HCT116 (cell line): ENCODE measurements around the gene LGALS3. TPM values are rescaled to one million over a fixed set of nuclear protein-coding genes. Genes with fewer than 3 reads are reported as not detected.

ENCODE experiments used
- ATAC-seq: fragments of 200-7000 bp; cut with Tn5 transposase; 2 replicates; pipeline ENCODE4 v1.9.1; 2020; ENCODE audit warnings: mild to moderate bottlenecking, moderate library complexity
- BruUV-seq: library from RNA; stranded (reverse); fragments of 400-500 nt; replicated peaks from 2 replicates; lab custom pipeline; 2021; lab: Mats Ljungman, UMichigan
- CTCF ChIA-PET: fragments of 300-600 bp; sonication (Branson Sonifier 250); formaldehyde crosslinking; loops from one replicate; lab custom pipeline; 2021; ENCODE audit warnings: antibody characterized with exemption; lab: Charles Lee
- POLR2A ChIA-PET: fragments of 300-600, 350-600 bp; sonication (Branson Sonifier 250); formaldehyde crosslinking; loops from one replicate; lab custom pipeline; 2021; ENCODE audit warnings: antibody characterized with exemption; lab: Charles Lee
- RAD21 ChIA-PET, 2 experiments: fragments of 300-600 bp; sonication (Branson Sonifier 250); formaldehyde crosslinking; loops; one replicate each; lab custom pipeline; 2023; ENCODE audit warnings: low total read pairs in 2 of 2; ENCODE audit not compliant: uncharacterized antibody in 2 of 2, unreplicated experiment in 2 of 2, low non-redundant PET in 1 of 2; lab: Charles Lee
- DNase-seq: peaks from one replicate; pipeline ENCODE4 v3.0.0-alpha.2; 2010; ENCODE audit warnings: low read depth, low spot score
- H2AFZ ChIP-seq: fragments of 200-600 bp; shearing (Covaris generic), sonication (generic); 2 replicates; pipeline ENCODE4 v1.6.1; 2017; ENCODE audit warnings: low read depth, mixed run types, mixed read lengths, antibody characterized with exemption, low read length; ENCODE audit not compliant: poor library complexity, severe bottlenecking
- H3K27ac ChIP-seq: 2 replicates; pipeline ENCODE4 v1.5.1; 2012; ENCODE audit warnings: low read depth, low read length
- H3K27me3 ChIP-seq: fragments of 200-600 bp; sonication (generic); 2 replicates; pipeline ENCODE4 v1.6.1; 2016; ENCODE audit warnings: mixed run types, low read length, mixed read lengths; ENCODE audit not compliant: insufficient read depth
- H3K36me3 ChIP-seq, 2 experiments: fragments of 200-500 bp in 1 of 2; fragments of 200-600 bp in 1 of 2; sonication (Bioruptor generic) in 1 of 2; sonication (generic) in 1 of 2; 2 replicates each; pipeline versions ENCODE4 v1.5.1 to v1.6.1; 2014 to 2016; ENCODE audit warnings: low read length in 2 of 2, inconsistent platforms in 1 of 2, mixed read lengths in 1 of 2, mixed run types in 1 of 2; ENCODE audit not compliant: insufficient read depth in 2 of 2, control insufficient read depth in 1 of 2
- H3K4me1 ChIP-seq, 2 experiments: fragments of 200-600 bp in 1 of 2; sonication (generic) in 1 of 2; 2 replicates each; pipeline versions ENCODE4 v1.5.1 to v1.6.1; 2012 to 2017; ENCODE audit warnings: low read length in 2 of 2, inconsistent platforms in 1 of 2, mild to moderate bottlenecking in 1 of 2, mixed read lengths in 1 of 2, mixed run types in 1 of 2, moderate library complexity in 1 of 2; ENCODE audit not compliant: insufficient read depth in 2 of 2, control insufficient read depth in 1 of 2
- H3K4me2 ChIP-seq: fragments of 200-600 bp; sonication (generic); 2 replicates; pipeline ENCODE4 v1.6.1; 2017; ENCODE audit warnings: mixed run types, low read length, mixed read lengths
- H3K4me3 ChIP-seq, 2 experiments: fragments of 200-600 bp in 1 of 2; sonication (generic) in 1 of 2; replicated peaks in 1 of 2; 2 replicates each; pipeline ENCODE4 v1.5.1; 2011 to 2016; ENCODE audit warnings: low read length in 2 of 2, control low read depth in 1 of 2, low read depth in 1 of 2, mild to moderate bottlenecking in 1 of 2, mixed read lengths in 1 of 2, mixed run types in 1 of 2
- H3K79me2 ChIP-seq: fragments of 200-600 bp; sonication (generic); 2 replicates; pipeline ENCODE4 v1.6.1; 2017; ENCODE audit warnings: mild to moderate bottlenecking, mixed run types, low read length, moderate library complexity, mixed read lengths; ENCODE audit not compliant: insufficient read depth
- H3K9ac ChIP-seq: fragments of 200-600 bp; sonication (generic); 2 replicates; pipeline ENCODE4 v1.6.1; 2016; ENCODE audit warnings: low read length, mixed read lengths
- H3K9me2 ChIP-seq: fragments of 200-600 bp; sonication (generic), shearing (Covaris generic); 2 replicates; pipeline ENCODE4 v1.6.1; 2017; ENCODE audit warnings: mixed run types, mild to moderate bottlenecking, moderate library complexity; ENCODE audit not compliant: insufficient read depth
- H3K9me3 ChIP-seq, 2 experiments: fragments of 200-500 bp in 1 of 2; fragments of 200-600 bp in 1 of 2; sonication (Bioruptor generic) in 1 of 2; sonication (generic) in 1 of 2; 2 replicates each; pipeline ENCODE4 v1.6.1; 2014 to 2017; ENCODE audit warnings: low read length in 2 of 2, mixed read lengths in 2 of 2, inconsistent platforms in 1 of 2, low read depth in 1 of 2, mild to moderate bottlenecking in 1 of 2, mixed run types in 1 of 2, moderate library complexity in 1 of 2; ENCODE audit not compliant: control insufficient read depth in 1 of 2, insufficient read depth in 1 of 2
- H4K20me1 ChIP-seq: fragments of 200-600 bp; sonication (generic), shearing (Covaris generic); 2 replicates; pipeline ENCODE4 v1.6.1; 2017; ENCODE audit warnings: mixed run types, mild to moderate bottlenecking, moderate library complexity; ENCODE audit not compliant: insufficient read depth
- CBX3 ChIP-seq: IDR thresholded peaks from 2 replicates; pipeline ENCODE4 v1.6.1; 2012; ENCODE audit warnings: low read depth
- CEBPB ChIP-seq: IDR thresholded peaks from 2 replicates; pipeline ENCODE4 v1.6.1; 2012; ENCODE audit warnings: low read depth
- CTCF ChIP-seq, 3 experiments: fragments of 200-600 bp in 1 of 3; sonication (generic) in 1 of 3; IDR thresholded peaks in 2 of 3; conservative IDR thresholded peaks in 1 of 3; 2 replicates each; pipeline ENCODE4 v1.5.1; 2012 to 2017; ENCODE audit warnings: low read depth in 2 of 3, low read length in 2 of 3, antibody characterized with exemption in 1 of 3, borderline replicate concordance in 1 of 3, control low read depth in 1 of 3, mild to moderate bottlenecking in 1 of 3, mixed read lengths in 1 of 3, mixed run types in 1 of 3, moderate library complexity in 1 of 3; ENCODE audit not compliant: insufficient read depth in 1 of 3
- EZH2 ChIP-seq: fragments of 200-600 bp; sonication (generic); IDR thresholded peaks from 2 replicates; pipeline ENCODE4 v1.6.1; 2017; ENCODE audit warnings: antibody characterized with exemption, mixed run types
- FOSL1 ChIP-seq: IDR thresholded peaks from 2 replicates; pipeline ENCODE4 v1.6.1; 2012; ENCODE audit warnings: low read depth
- JUND ChIP-seq: IDR thresholded peaks from 2 replicates; pipeline ENCODE4 v1.6.1; 2012
- MAX ChIP-seq: IDR thresholded peaks from 2 replicates; pipeline ENCODE4 v1.6.1; 2012
- POLR2A ChIP-seq: IDR thresholded peaks from 2 replicates; pipeline ENCODE4 v1.7.0; 2011; ENCODE audit warnings: borderline replicate concordance; ENCODE audit not compliant: insufficient read depth, insufficient read length; ENCODE audit errors: extremely low read depth
- REST ChIP-seq: IDR thresholded peaks from 2 replicates; pipeline ENCODE4 v1.6.1; 2012; ENCODE audit warnings: low read depth
- SP1 ChIP-seq: IDR thresholded peaks from 2 replicates; pipeline ENCODE4 v1.6.1; 2012; ENCODE audit warnings: low read depth
- SRF ChIP-seq: IDR thresholded peaks from 2 replicates; pipeline ENCODE4 v1.6.1; 2012; ENCODE audit warnings: low read depth
- ZFX ChIP-seq: fragments of 450-650 bp; IDR thresholded peaks from 2 replicates; pipeline ENCODE4 v1.6.1; 2017
- intact Hi-C: fragments of 100-400 bp; cut with micrococcal nuclease; formaldehyde crosslinking; loops from 2 replicates; pipeline ENCODE4 v1.10.0; 2022
- total RNA-seq: library from RNA; stranded (reverse); gene quantifications from one replicate; pipeline ENCODE4 v1.2.1, GENCODE V29; 2021; ENCODE audit not compliant: unreplicated experiment

Gene LGALS3
- total RNA-seq, 1 experiment from 2014 or later = 86.1 TPM

GRCh38 chr14:55103971-55104954 lies 24.8 kb upstream of the LGALS3 start:
- Histone ChIP-seq H3K9me2 (no peaks in the 10 kb centered on the region), H3K36me3 (peaks cover 0 to 4% of the 10 kb centered on the region in 2 experiments; a peak in 1 of 4 replicates), H3K27ac (peak overlapping the region; percentile 94), H3K4me2 (peak overlapping the region; percentile 79), H3K9ac (peak overlapping the region; percentile 71), H3K4me3 (peak overlapping the region in 1 of 2 experiments; percentile 53; a peak in 2 of 4 replicates), H3K9me3 (peaks cover 3 to 12% of the 10 kb centered on the region in 2 experiments; a peak in 1 of 4 replicates), H2AFZ (no peak overlapping the region), H3K79me2 (no peaks in the 10 kb centered on the region), H4K20me1 (no peaks in the 10 kb centered on the region), H3K27me3 (no peaks in the 10 kb centered on the region), H3K4me1 (peaks cover 61 to 72% of the 10 kb centered on the region in 2 experiments)
- intact Hi-C loops = loop anchor here (2.0 kb wide), 1 partner anchor 25 kb away; the partner anchor contains the start of gene LGALS3
- ATAC-seq (no peak), DNase-seq (no peak)
- ChIA-PET CTCF (interaction anchor here (1.6 kb wide), 1 partner anchor 53 kb away, joined by 6 read pairs; the partner anchor contains the start of gene MAPK1IP1L), RAD21 (no interaction called here), POLR2A (interaction anchor here (0.9 to 2.5 kb wide), 5 partner anchors 13 to 77 kb away, joined by 3 to 17 read pairs (median 5); partner anchors contain the start of genes LGALS3, SOCS4 and WDHD1)
- no TSS peak for BruUV-seq
- TF ChIP-seq POLR2A = no peak
- no peak for TF ChIP-seq ZFX
- no peak for TF ChIP-seq SP1
- TF ChIP-seq MAX = no peak
- TF ChIP-seq JUND = no peak
- no peak for TF ChIP-seq EZH2
- no peak for TF ChIP-seq SRF
- no peak for TF ChIP-seq FOSL1
- TF ChIP-seq CBX3 = no peak
- no peak for TF ChIP-seq CTCF (IDR thresholded peaks at IDR 0.05 in 2 of 3, conservative IDR thresholded peaks at IDR 0.05 in 1 of 3; ENCODE audit: borderline replicate concordance in 1 of 3, insufficient read depth in 1 of 3, low read depth in 2 of 3, low read length in 2 of 3)
- TF ChIP-seq CEBPB = no peak
- TF ChIP-seq REST = no peak
